ENCODE results near the gene PKD1L1.

PKD1L1 gene

GRCh38 chr7:47739891-47740290, 208.4 kb downstream of the PKD1L1 start:
- H3K4me3 ChIP-seq (ENCODE audit: insufficient read length, low read depth): no peak overlapping the region
- TF ChIP-seq YY1 (IDR thresholded peaks at IDR 0.05; ENCODE audit: insufficient read depth, insufficient read length) (no peak), SUZ12 (IDR thresholded peaks at IDR 0.05; ENCODE audit: extremely low read depth, insufficient read depth, insufficient read length) (no peak), ZNF274 (IDR thresholded peaks at IDR 0.05; ENCODE audit: low read depth, low read length) (no peak)
- no peaks in the 10 kb centered on the region for H3K27me3 ChIP-seq (ENCODE audit: insufficient read depth, insufficient read length)
- DNase-seq (ENCODE audit: low read depth, low spot score): no peak
- no peaks in the 10 kb centered on the region for H3K9me3 ChIP-seq (ENCODE audit: insufficient read depth, low read length)
- H3K36me3 ChIP-seq (ENCODE audit: insufficient read depth, insufficient read length, low read length): no peaks in the 10 kb centered on the region
- H3K4me1 ChIP-seq (ENCODE audit: insufficient read depth, insufficient read length): peaks cover 21% of the 10 kb centered on the region
- H3K9ac ChIP-seq (ENCODE audit: insufficient read length, low read depth): no peak overlapping the region

- no peak overlapping the region for H3K4me3 ChIP-seq (ENCODE audit: insufficient read length, low read depth)
- no peaks in the 10 kb centered on the region for H3K9me3 ChIP-seq (ENCODE audit: insufficient read depth, low read length)
- DNase-seq (ENCODE audit: low read depth, low spot score): no peak
- no peaks in the 10 kb centered on the region for H3K36me3 ChIP-seq (ENCODE audit: insufficient read depth, insufficient read length, low read length)
- H3K9ac ChIP-seq (ENCODE audit: insufficient read length, low read depth): no peak overlapping the region
- H3K27me3 ChIP-seq (ENCODE audit: insufficient read depth, insufficient read length): no peaks in the 10 kb centered on the region
- H3K4me1 ChIP-seq (ENCODE audit: insufficient read depth, insufficient read length): peaks cover 21% of the 10 kb centered on the region
- TF ChIP-seq SUZ12 (IDR thresholded peaks at IDR 0.05; ENCODE audit: extremely low read depth, insufficient read depth, insufficient read length) (no peak), YY1 (IDR thresholded peaks at IDR 0.05; ENCODE audit: insufficient read depth, insufficient read length) (no peak), ZNF274 (IDR thresholded peaks at IDR 0.05; ENCODE audit: low read depth, low read length) (no peak)
Measured at GRCh38 chr7:47739301-47739875, 208.9 kb downstream of the PKD1L1 start.

- TF ChIP-seq YY1 (IDR thresholded peaks at IDR 0.05; ENCODE audit: insufficient read depth, insufficient read length) (no peak), ZNF274 (IDR thresholded peaks at IDR 0.05; ENCODE audit: low read depth, low read length) (no peak), SUZ12 (IDR thresholded peaks at IDR 0.05; ENCODE audit: extremely low read depth, insufficient read depth, insufficient read length) (no peak)
- Histone ChIP-seq H3K36me3 (ENCODE audit: insufficient read depth, insufficient read length, low read length) (no peaks in the 10 kb centered on the region), H3K9me3 (ENCODE audit: insufficient read depth, low read length) (no peaks in the 10 kb centered on the region), H3K4me3 (ENCODE audit: insufficient read length, low read depth) (no peak overlapping the region), H3K27me3 (ENCODE audit: insufficient read depth, insufficient read length) (no peaks in the 10 kb centered on the region), H3K4me1 (ENCODE audit: insufficient read depth, insufficient read length) (peaks cover 21% of the 10 kb centered on the region), H3K9ac (ENCODE audit: insufficient read length, low read depth) (no peak overlapping the region)
- DNase-seq (ENCODE audit: low read depth, low spot score): no peak
Measured at GRCh38 chr7:47738563-47739166, 209.6 kb downstream of the PKD1L1 start.

GRCh38 chr7:47737601-47738000, 210.7 kb downstream of the PKD1L1 start:
- TF ChIP-seq SUZ12 (IDR thresholded peaks at IDR 0.05; ENCODE audit: extremely low read depth, insufficient read depth, insufficient read length): no peak
- TF ChIP-seq YY1 (IDR thresholded peaks at IDR 0.05; ENCODE audit: insufficient read depth, insufficient read length): no peak
- no peak for TF ChIP-seq ZNF274 (IDR thresholded peaks at IDR 0.05; ENCODE audit: low read depth, low read length)
- no peaks in the 10 kb centered on the region for H3K27me3 ChIP-seq (ENCODE audit: insufficient read depth, insufficient read length)
- H3K36me3 ChIP-seq (ENCODE audit: insufficient read depth, insufficient read length, low read length): no peaks in the 10 kb centered on the region
- H3K4me1 ChIP-seq (ENCODE audit: insufficient read depth, insufficient read length): peaks cover 21% of the 10 kb centered on the region
- no peaks in the 10 kb centered on the region for H3K9me3 ChIP-seq (ENCODE audit: insufficient read depth, low read length)
- DNase-seq (ENCODE audit: low read depth, low spot score): no peak
- H3K9ac ChIP-seq (ENCODE audit: insufficient read length, low read depth): no peak overlapping the region
- H3K4me3 ChIP-seq (ENCODE audit: insufficient read length, low read depth): no peak overlapping the region

GRCh38 chr7:47735431-47736345, 212.6 kb downstream of the PKD1L1 start:
- DNase-seq (ENCODE audit: low read depth, low spot score): no peak
- no peak overlapping the region for H3K9ac ChIP-seq (ENCODE audit: insufficient read length, low read depth)

GRCh38 chr7:47734949-47735291, 213.3 kb downstream of the PKD1L1 start:
- no peak for DNase-seq (ENCODE audit: low read depth, low spot score)
- no peaks in the 10 kb centered on the region for H3K36me3 ChIP-seq (ENCODE audit: insufficient read depth, insufficient read length, low read length)
- H3K9me3 ChIP-seq (ENCODE audit: insufficient read depth, low read length): no peaks in the 10 kb centered on the region
- H3K4me3 ChIP-seq (ENCODE audit: insufficient read length, low read depth): no peak overlapping the region
- TF ChIP-seq YY1 (IDR thresholded peaks at IDR 0.05; ENCODE audit: insufficient read depth, insufficient read length): no peak
- no peak for TF ChIP-seq ZNF274 (IDR thresholded peaks at IDR 0.05; ENCODE audit: low read depth, low read length)
- H3K27me3 ChIP-seq (ENCODE audit: insufficient read depth, insufficient read length): no peaks in the 10 kb centered on the region
- H3K4me1 ChIP-seq (ENCODE audit: insufficient read depth, insufficient read length): peaks cover 21% of the 10 kb centered on the region
- no peak overlapping the region for H3K9ac ChIP-seq (ENCODE audit: insufficient read length, low read depth)

More at GRCh38 chr7:47735431-47736345, 212.6 kb downstream of the PKD1L1 start:
- Histone ChIP-seq H3K4me1 (ENCODE audit: insufficient read depth, insufficient read length) (peaks cover 21% of the 10 kb centered on the region), H3K4me3 (ENCODE audit: insufficient read length, low read depth) (no peak overlapping the region), H3K27me3 (ENCODE audit: insufficient read depth, insufficient read length) (no peaks in the 10 kb centered on the region), H3K36me3 (ENCODE audit: insufficient read depth, insufficient read length, low read length) (no peaks in the 10 kb centered on the region), H3K9me3 (ENCODE audit: insufficient read depth, low read length) (no peaks in the 10 kb centered on the region)
- TF ChIP-seq SUZ12 (IDR thresholded peaks at IDR 0.05; ENCODE audit: extremely low read depth, insufficient read depth, insufficient read length): no peak
- TF ChIP-seq ZNF274 (IDR thresholded peaks at IDR 0.05; ENCODE audit: low read depth, low read length): no peak
- TF ChIP-seq YY1 (IDR thresholded peaks at IDR 0.05; ENCODE audit: insufficient read depth, insufficient read length): no peak

Data from NT2/D1 (cell line).